ENCODE results near the gene SELENBP1.

SELENBP1 gene

DNA sequence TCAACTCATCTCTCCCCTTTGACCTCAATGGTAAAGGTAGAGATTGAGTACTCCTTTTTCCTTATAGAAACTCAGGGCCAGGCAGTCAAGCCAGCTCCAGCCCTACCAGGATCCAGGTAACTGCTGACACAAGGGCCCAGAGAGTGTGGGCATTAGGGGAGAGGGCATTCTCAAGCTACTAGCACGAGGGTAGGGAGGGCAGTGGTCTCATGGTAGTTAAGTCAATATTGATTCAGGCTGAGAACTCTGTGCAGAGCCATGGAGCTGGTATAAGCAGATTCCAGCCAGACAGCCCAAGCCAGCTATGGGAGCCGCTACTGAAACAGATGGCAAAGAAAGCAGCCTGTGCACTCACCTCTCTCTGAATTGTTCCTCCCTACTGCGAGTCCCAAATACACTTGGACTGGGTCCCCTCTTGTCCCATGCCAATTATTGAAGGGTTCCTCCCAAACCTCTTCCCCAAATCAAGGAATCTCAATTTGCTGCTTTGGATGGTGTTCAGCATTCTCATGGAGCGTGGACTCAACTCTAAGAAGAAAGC is 48.0 kb downstream of the SELENBP1 start:
- no peak for DNase-seq (ENCODE audit: insufficient read length, low spot score)
- no peak for FAIRE-seq
- TF ChIP-seq POLR2A (IDR thresholded peaks at IDR 0.05; ENCODE audit: low read depth, low read length): no peak

DNA sequence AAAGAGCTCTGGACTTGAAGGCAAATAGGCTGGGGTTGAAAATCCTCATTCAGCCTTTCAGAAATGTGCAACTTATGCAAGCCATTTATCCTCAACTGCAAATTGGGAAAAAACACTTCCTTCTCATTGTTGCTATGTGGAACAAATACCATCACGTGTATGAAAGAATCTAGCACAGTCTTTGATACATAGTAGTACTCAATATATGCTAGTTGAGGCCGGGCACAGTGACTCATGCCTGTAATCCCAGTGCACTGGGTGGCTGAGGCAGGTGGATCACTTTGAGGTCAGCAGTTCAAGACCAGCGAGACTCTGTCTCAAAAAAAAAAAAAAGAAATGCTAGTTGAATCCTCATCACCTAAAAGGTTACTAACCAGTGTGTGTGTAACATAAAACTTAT is 53.5 kb downstream of the SELENBP1 start:
- DNase-seq (ENCODE audit: insufficient read length, low spot score) (no peak), FAIRE-seq (no peak)
- TF ChIP-seq POLR2A (IDR thresholded peaks at IDR 0.05; ENCODE audit: low read depth, low read length): no peak

GRCh38 chr1:151315565-151316235 is 56.8 kb downstream of the SELENBP1 start:
- TF ChIP-seq POLR2A (IDR thresholded peaks at IDR 0.05; ENCODE audit: low read depth, low read length): no peak
- FAIRE-seq: no peak

More at GRCh38 chr1:151315565-151316235, 56.8 kb downstream of the SELENBP1 start:
- DNase-seq (ENCODE audit: insufficient read length, low spot score): no peak

Measured in H54 (cell line).